HG03159 (cell line): Measurements from ENCODE around the gene EMP2.
A peak's percentile ranks its signal among the peaks of the same experiment; 100 is the strongest.
"Not testable (repeated sequence)": the region's sequence is repeated elsewhere in the genome, so short reads cannot be mapped to it uniquely, and the experiment has no call there.

Source experiments
- ATAC-seq: cut with Tn5 transposase; IDR thresholded peaks from one replicate; pipeline ENCODE4 v1.9.1; 2021; ENCODE audit warnings: mild to moderate bottlenecking, moderate library complexity; ENCODE audit not compliant: unreplicated experiment

EMP2 gene

GRCh38 chr16:10552998-10553491 is 27.4 kb downstream of the EMP2 start:
- ATAC-seq = peak; percentile 99

GRCh38 chr16:10552281-10552680 is 28.1 kb downstream of the EMP2 start:
- ATAC-seq = no peak

- no peak for ATAC-seq
Measured at GRCh38 chr16:10551881-10552280, 28.5 kb downstream of the EMP2 start.

GRCh38 chr16:10548404-10548803 is 32.0 kb downstream of the EMP2 start:
- ATAC-seq = no peak

- ATAC-seq = no peak
Measured at GRCh38 chr16:10547708-10548107, 32.7 kb downstream of the EMP2 start.

- ATAC-seq = no peak
Measured at GRCh38 chr16:10543231-10543977, 37.0 kb downstream of the EMP2 start.

- no peak for ATAC-seq
Measured at GRCh38 chr16:10541366-10541765, 39.0 kb downstream of the EMP2 start.

GRCh38 chr16:10539793-10540192 is 40.6 kb downstream of the EMP2 start:
- ATAC-seq = no peak

GRCh38 chr16:10539236-10539635 is 41.2 kb downstream of the EMP2 start:
- no peak for ATAC-seq

GRCh38 chr16:10538583-10538982 is 41.8 kb downstream of the EMP2 start:
- ATAC-seq = no peak

GRCh38 chr16:10537946-10538345 is 42.5 kb downstream of the EMP2 start:
- ATAC-seq = no peak

GRCh38 chr16:10536814-10537389 is 43.5 kb downstream of the EMP2 start:
- ATAC-seq = no peak

- not testable (repeated sequence) for ATAC-seq
Measured at GRCh38 chr16:10536328-10536727, 44.1 kb downstream of the EMP2 start.

- ATAC-seq = no peak
Measured at GRCh38 chr16:10535461-10535860, 44.9 kb downstream of the EMP2 start.

GRCh38 chr16:10534748-10535147 is 45.6 kb downstream of the EMP2 start:
- no peak for ATAC-seq

GRCh38 chr16:10533612-10534011 is 46.8 kb downstream of the EMP2 start:
- not testable (repeated sequence) for ATAC-seq

- no peak for ATAC-seq
Measured at GRCh38 chr16:10531582-10531981, 48.8 kb downstream of the EMP2 start.

- ATAC-seq = no peak
Measured at GRCh38 chr16:10530685-10531084, 49.7 kb downstream of the EMP2 start.

- no peak for ATAC-seq
Measured at GRCh38 chr16:10529895-10530669, 50.3 kb downstream of the EMP2 start.

- no peak for ATAC-seq
Measured at GRCh38 chr16:10528635-10529034, 51.8 kb downstream of the EMP2 start.

- ATAC-seq = no peak
Measured at GRCh38 chr16:10526962-10527361, 53.4 kb downstream of the EMP2 start.
